ENCODE measurements around the gene CWC27.

The CWC27 gene

GRCh38 chr5:65055938-65056337 is 287.2 kb downstream of the CWC27 start:
- no peak for DNase-seq (ENCODE audit: low read depth)
- no peak overlapping the region for H3K4me3 ChIP-seq (ENCODE audit: low read length)
- TF ChIP-seq CTCF (IDR thresholded peaks at IDR 0.05; ENCODE audit: insufficient read depth, low read depth, low read length, missing control alignments), result no peak

GRCh38 chr5:65059681-65060598 is 291.2 kb downstream of the CWC27 start:
- peak; percentile 86 for DNase-seq (ENCODE audit: low read depth)
- TF ChIP-seq CTCF (IDR thresholded peaks at IDR 0.05; ENCODE audit: insufficient read depth, low read depth, low read length, missing control alignments), result no peak
- H3K4me3 ChIP-seq (ENCODE audit: low read length), result no peak overlapping the region

GRCh38 chr5:65061250-65061973 is 292.7 kb downstream of the CWC27 start:
- DNase-seq (ENCODE audit: low read depth), result no peak
- H3K4me3 ChIP-seq (ENCODE audit: low read length), result no peak overlapping the region
- no peak for TF ChIP-seq CTCF (IDR thresholded peaks at IDR 0.05; ENCODE audit: insufficient read depth, low read depth, low read length, missing control alignments)

- H3K4me3 ChIP-seq (ENCODE audit: low read length), result no peak overlapping the region
These were observed 293.2 kb downstream of the CWC27 start for GRCh38 chr5:65061974-65062353.

GRCh38 chr5:65062469-65063083 is 293.8 kb downstream of the CWC27 start:
- no peak for TF ChIP-seq CTCF (IDR thresholded peaks at IDR 0.05; ENCODE audit: insufficient read depth, low read depth, low read length, missing control alignments)
- no peak overlapping the region for H3K4me3 ChIP-seq (ENCODE audit: low read length)
- DNase-seq (ENCODE audit: low read depth), result peak; percentile 93

More at GRCh38 chr5:65061974-65062353, 293.2 kb downstream of the CWC27 start:
- no peak for TF ChIP-seq CTCF (IDR thresholded peaks at IDR 0.05; ENCODE audit: insufficient read depth, low read depth, low read length, missing control alignments)
- DNase-seq (ENCODE audit: low read depth), result no peak

GRCh38 chr5:65065001-65065511 is 296.3 kb downstream of the CWC27 start:
- no peak for DNase-seq (ENCODE audit: low read depth)
- TF ChIP-seq CTCF (IDR thresholded peaks at IDR 0.05; ENCODE audit: insufficient read depth, low read depth, low read length, missing control alignments), result no peak
- H3K4me3 ChIP-seq (ENCODE audit: low read length), result no peak overlapping the region

Measured in epithelial cell of esophagus (primary cell).